HG02678 (cell line): ENCODE measurements around the gene IGF2BP3.

Experiments
- ATAC-seq: cut with Tn5 transposase; IDR thresholded peaks from one replicate; pipeline ENCODE4 v1.9.1; 2021; ENCODE audit warnings: mild to moderate bottlenecking, moderate library complexity; ENCODE audit not compliant: unreplicated experiment

The IGF2BP3 gene

GRCh38 chr7:23472556-23472955, 2.3 kb upstream of the IGF2BP3 start:
- ATAC-seq = no peak

GRCh38 chr7:23472046-23472445, 1.8 kb upstream of the IGF2BP3 start:
- ATAC-seq = no peak

- ATAC-seq = peak; percentile 30
These were observed 992 bp upstream of the IGF2BP3 start for GRCh38 chr7:23471106-23471859.

GRCh38 chr7:23469961-23470250, 385 bp downstream of the IGF2BP3 start:
- ATAC-seq = no peak

GRCh38 chr7:23469150-23469960, 936 bp downstream of the IGF2BP3 start:
- ATAC-seq = no peak

- no peak for ATAC-seq
These were observed 1.7 kb downstream of the IGF2BP3 start for GRCh38 chr7:23468526-23469149.

GRCh38 chr7:23467806-23468525, 2.3 kb downstream of the IGF2BP3 start:
- ATAC-seq = no peak

GRCh38 chr7:23467291-23467805, 2.9 kb downstream of the IGF2BP3 start:
- no peak for ATAC-seq

- no peak for ATAC-seq
These were observed 7.4 kb downstream of the IGF2BP3 start for GRCh38 chr7:23462846-23463245.

- ATAC-seq = no peak
These were observed 12.2 kb downstream of the IGF2BP3 start for GRCh38 chr7:23458044-23458443.

GRCh38 chr7:23456093-23456492, 14.2 kb downstream of the IGF2BP3 start:
- ATAC-seq = no peak

- ATAC-seq = no peak
These were observed 15.3 kb downstream of the IGF2BP3 start for GRCh38 chr7:23454881-23455526.

GRCh38 chr7:23450518-23450917, 19.8 kb downstream of the IGF2BP3 start:
- no peak for ATAC-seq

- ATAC-seq = no peak
These were observed 20.4 kb downstream of the IGF2BP3 start for GRCh38 chr7:23449941-23450340.

- no peak for ATAC-seq
These were observed 25.0 kb downstream of the IGF2BP3 start for GRCh38 chr7:23445326-23445725.

- ATAC-seq = no peak
These were observed 26.3 kb downstream of the IGF2BP3 start for GRCh38 chr7:23443974-23444373.

GRCh38 chr7:23438171-23438570, 32.1 kb downstream of the IGF2BP3 start:
- ATAC-seq = no peak

GRCh38 chr7:23434147-23434917, 36.0 kb downstream of the IGF2BP3 start:
- ATAC-seq = no peak

- ATAC-seq = no peak
These were observed 38.5 kb downstream of the IGF2BP3 start for GRCh38 chr7:23431702-23432199.

GRCh38 chr7:23430893-23431259, 39.4 kb downstream of the IGF2BP3 start:
- no peak for ATAC-seq
